Activated CD4-positive, CD25-positive, alpha-beta regulatory T cell treated with anti-CD3 and anti-CD28 coated beads, Interleukin-2, amount 50 U/mL, for 24 hours (primary cell): Measurements from ENCODE around the gene PCDHGB2.
"Not testable (repeated sequence)": the region's sequence is repeated elsewhere in the genome, so short reads cannot be mapped to it uniquely, and the experiment has no call there.

Source experiments
- ATAC-seq, 2 donors: fragments of 150-1000 bp; cut with Tn5 transposase; one replicate each; pipeline ENCODE4 v1.10.0; 2021; ENCODE audit warnings: mild to moderate bottlenecking in 1 of 2, moderate library complexity in 1 of 2

Gene PCDHGB2

DNA sequence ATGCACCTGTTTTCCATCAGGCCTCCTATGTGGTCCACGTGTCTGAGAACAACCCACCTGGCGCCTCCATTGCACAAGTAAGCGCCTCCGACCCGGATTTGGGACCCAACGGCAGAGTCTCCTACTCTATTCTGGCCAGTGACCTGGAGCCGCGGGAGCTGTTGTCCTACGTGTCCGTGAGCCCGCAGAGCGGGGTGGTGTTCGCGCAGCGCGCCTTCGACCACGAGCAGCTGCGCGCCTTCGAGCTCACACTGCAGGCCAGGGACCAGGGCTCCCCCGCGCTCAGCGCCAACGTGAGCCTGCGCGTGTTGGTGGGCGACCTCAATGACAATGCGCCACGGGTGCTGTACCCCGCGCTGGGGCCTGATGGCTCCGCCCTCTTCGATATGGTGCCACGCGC lies 8.2 kb upstream of the PCDHGB2 start:
- ATAC-seq = no peak

DNA sequence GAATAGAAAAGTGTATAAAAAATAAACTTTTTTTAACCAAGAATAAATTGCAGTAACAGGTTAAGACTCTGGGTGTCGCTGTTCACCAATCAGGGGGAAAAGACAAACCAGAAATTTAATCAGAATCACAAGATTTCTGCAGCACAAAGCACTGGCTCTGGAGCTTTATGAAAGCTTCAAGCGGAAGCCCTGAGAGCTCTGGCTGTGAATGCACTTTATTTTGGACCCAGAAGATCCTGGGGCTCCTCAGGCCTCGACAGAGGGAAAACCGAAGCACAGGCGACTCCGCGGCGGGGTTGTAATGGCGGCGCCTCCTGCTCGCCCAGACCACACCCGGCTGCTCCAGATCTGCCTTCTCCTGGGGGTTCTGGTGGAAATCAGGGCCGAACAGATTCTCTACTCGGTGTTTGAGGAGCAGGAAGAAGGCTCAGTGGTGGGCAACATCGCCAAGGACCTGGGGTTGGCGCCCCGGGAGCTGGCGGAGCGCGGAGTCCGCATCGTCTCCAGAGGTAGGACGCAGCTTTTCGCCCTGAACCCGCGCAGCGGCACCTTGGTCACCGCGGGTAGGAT lies 4.8 kb upstream of the PCDHGB2 start, which contains the start of gene PCDHGA4:
Gene PCDHGA4 (plus strand): TSS at position 122 of the 570 bp plus-strand sequence. CDS start 87 bp downstream, at position 209.
- ATAC-seq = no peak

GRCh38 chr5:141355641-141356040 lies 4.2 kb upstream of the PCDHGB2 start:
- no peak for ATAC-seq

- no peak for ATAC-seq
Measured at GRCh38 chr5:141356133-141356532, 3.7 kb upstream of the PCDHGB2 start.

DNA sequence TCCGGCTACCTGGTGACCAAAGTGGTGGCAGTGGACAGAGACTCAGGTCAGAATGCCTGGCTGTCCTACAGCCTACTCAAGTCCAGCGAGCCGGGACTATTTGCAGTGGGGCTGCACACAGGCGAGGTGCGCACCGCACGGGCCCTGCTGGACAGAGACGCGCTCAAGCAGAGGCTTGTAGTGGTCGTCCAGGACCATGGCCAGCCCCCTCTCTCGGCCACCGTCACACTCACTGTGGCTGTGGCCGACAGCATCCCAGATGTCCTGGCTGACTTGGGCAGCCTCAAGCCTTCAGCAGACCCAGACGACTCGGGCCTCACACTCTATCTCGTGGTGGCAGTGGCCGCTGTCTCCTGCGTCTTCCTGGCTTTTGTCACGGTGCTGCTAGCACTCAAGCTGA lies 2.8 kb upstream of the PCDHGB2 start:
- ATAC-seq = no peak

- ATAC-seq = no peak
Measured at GRCh38 chr5:141360685-141361084, 891 bp downstream of the PCDHGB2 start.

DNA sequence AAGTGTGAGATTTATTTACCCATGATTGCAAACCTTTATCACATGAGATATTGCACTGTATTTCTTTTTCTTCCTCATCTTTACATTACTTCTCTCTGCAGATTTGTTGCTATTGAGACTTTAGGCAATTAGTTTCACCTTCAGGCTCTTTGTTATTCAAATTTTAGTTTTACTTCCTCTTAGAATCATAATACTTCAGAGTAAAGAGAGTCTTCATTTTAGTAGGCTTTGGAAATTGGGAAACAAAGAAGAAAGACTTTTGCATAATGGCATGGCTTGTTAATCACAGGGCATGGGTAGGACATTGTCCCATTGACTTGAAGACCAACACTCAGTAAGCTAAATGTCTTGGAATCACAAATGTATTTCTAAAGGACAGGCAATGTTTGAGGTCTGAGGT lies 2.9 kb downstream of the PCDHGB2 start:
- no peak for ATAC-seq

DNA sequence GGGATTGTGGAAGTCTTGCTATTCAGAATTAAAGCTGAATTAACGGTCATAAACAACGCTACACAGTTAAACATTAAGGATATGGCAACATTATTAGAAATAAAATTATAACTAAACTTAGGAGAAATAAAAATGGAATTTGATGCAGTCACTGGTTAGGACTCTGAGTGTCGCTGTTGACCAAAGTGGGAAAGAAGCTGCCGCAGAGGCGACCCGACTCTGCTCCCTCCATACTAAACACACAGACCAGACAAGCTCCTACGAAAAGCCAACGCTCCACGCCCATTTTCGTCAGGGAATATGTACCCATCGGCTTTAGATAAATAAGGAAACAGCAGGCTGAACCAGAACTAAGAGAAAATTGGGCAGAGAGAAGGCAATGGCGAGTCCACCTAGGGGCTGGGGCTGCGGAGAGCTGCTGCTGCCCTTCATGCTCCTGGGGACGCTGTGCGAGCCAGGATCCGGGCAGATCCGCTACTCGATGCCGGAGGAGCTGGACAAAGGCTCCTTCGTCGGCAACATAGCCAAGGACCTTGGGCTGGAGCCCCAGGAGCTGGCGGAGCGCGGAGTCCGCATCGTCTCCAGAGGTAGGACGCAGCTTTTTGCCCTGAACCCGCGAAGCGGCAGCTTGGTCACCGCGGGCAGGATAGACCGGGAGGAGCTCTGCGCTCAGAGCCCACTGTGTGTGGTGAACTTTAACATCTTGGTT lies 4.3 kb downstream of the PCDHGB2 start, which contains the start of gene PCDHGA5:
Gene PCDHGA5 (plus strand): TSS at position 211 of the 709 bp plus-strand sequence. CDS start 169 bp downstream, at position 380.
- ATAC-seq = no peak

DNA sequence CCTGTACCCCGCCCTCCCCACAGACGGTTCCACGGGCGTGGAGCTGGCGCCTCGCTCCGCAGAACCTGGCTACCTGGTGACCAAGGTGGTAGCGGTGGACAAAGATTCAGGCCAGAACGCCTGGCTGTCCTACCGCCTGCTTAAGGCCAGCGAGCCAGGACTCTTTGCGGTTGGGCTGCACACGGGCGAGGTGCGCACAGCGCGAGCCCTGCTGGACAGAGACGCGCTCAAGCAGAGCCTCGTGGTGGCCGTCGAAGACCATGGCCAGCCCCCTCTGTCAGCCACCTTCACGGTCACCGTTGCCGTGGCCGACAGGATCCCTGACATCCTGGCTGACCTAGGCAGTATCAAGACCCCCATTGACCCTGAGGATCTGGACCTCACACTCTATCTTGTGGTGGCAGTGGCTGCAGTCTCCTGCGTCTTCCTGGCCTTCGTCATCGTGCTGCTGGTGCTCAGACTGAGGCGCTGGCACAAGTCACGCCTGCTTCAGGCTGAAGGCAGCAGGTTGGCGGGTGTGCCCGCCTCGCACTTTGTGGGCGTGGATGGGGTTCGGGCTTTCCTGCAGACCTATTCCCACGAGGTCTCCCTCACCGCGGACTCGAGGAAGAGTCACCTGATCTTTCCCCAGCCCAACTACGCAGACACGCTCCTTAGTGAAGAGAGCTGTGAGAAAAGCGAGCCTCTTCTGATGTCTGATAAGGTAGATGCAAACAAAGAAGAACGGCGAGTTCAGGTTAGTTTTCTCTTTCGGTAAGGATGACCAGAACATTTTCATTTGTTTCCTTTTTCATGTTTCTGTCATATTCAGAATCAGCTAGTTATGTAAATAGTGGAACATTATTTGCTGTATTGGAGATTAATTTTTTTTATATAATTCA lies 6.5 kb downstream of the PCDHGB2 start:
- ATAC-seq = no peak

DNA sequence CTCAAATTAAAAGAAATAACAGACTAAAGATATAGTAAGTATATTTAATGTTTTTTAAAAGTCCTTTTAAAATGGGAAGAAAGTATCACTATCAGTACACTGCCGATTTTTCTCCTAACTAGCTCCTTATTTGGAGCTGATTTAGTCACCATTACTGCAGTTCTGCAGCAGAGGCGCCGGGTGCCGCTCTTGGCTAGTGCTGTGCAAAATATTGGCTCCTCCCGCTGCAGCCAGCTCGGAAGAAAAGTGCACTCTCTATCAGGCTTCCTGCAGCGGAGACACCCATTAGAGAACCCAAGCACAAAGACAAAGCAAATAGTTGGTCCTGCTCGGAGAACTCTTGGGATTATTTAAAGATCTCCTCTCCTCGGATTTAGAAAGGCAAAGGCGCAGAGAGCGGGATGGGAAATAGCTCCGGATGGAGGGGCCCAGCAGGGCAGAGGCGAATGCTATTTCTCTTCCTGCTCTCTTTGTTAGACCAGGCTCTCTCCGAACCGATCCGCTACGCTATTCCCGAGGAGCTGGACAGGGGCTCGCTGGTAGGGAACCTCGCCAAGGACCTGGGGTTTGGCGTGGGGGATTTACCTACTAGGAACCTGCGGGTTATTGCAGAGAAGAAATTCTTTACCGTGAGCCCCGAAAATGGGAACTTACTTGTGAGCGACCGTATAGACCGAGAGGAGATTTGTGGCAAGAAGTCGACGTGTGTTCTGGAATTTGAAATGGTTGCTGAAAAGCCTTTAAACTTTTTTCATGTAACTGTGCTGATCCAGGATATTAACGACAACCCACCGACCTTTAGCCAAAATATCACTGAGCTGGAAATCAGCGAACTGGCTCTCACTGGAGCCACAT lies 10.4 kb downstream of the PCDHGB2 start, which contains the start of gene PCDHGB3:
Gene PCDHGB3 (plus strand): TSS at position 249 of the 855 bp plus-strand sequence. CDS start 153 bp downstream, at position 402.
- peak; percentile 60 to 68 for ATAC-seq

GRCh38 chr5:141371572-141372475 lies 12.0 kb downstream of the PCDHGB2 start:
- ATAC-seq = no peak

- ATAC-seq = no peak
Measured at GRCh38 chr5:141373673-141374317, 14.0 kb downstream of the PCDHGB2 start, which contains the start of gene PCDHGA6. TSS of gene PCDHGA6 (plus strand) at chr5:141373891. CDS start at chr5:141374084, 193 bp downstream.

DNA sequence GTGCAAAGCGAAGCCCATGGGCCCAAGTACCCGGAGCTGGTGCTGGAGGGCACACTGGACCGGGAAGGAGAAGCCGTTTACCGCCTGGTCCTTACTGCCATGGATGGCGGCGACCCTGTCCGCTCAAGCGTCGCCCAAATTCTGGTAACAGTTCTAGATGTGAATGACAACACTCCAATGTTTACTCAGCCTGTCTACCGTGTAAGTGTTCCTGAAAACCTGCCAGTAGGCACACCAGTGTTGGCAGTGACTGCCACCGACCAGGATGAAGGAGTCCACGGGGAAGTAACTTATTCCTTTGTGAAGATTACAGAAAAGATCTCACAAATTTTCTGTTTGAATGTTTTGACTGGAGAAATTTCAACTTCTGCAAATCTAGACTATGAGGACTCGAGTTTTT lies 14.8 kb downstream of the PCDHGB2 start:
- ATAC-seq = no peak

GRCh38 chr5:141375444-141376155 lies 15.8 kb downstream of the PCDHGB2 start:
- not testable (repeated sequence) for ATAC-seq

DNA sequence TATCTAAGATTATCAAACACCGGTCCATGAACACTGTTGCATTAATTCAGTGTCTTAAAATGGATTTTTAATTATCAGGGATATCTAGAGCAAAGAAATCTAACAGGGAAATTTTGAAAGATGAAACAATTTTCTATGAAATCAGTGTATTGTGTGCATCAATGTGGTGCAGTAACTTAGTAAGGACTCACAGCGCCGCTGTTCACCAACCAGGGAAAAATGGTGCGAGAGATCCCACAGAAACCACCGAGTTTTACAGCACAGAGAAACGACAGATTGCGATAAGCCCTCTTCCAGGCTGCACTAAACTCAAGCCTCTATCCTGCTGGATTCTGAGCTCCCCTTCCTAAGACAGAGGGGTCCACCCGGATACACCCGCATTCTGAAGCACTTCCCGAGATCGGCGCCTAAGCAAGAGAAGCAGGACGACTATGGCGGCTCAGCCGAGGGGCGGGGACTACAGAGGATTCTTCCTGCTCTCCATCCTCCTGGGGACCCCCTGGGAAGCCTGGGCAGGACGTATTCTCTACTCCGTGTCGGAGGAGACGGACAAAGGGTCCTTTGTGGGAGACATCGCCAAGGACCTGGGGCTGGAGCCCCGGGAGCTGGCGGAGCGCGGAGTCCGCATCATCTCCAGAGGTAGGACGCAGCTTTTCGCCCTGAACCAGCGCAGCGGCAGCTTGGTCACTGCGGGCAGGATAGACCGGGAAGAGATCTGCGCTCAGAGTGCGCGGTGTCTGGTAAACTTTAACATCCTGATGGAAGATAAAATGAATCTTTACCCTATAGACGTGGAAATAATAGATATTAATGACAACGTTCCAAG lies 22.9 kb downstream of the PCDHGB2 start, which contains the start of gene PCDHGA7:
Gene PCDHGA7 (plus strand): TSS at position 274 of the 826 bp plus-strand sequence. CDS start 158 bp downstream, at position 432.
- ATAC-seq = no peak

GRCh38 chr5:141383345-141383744 lies 23.6 kb downstream of the PCDHGB2 start:
- no peak for ATAC-seq

DNA sequence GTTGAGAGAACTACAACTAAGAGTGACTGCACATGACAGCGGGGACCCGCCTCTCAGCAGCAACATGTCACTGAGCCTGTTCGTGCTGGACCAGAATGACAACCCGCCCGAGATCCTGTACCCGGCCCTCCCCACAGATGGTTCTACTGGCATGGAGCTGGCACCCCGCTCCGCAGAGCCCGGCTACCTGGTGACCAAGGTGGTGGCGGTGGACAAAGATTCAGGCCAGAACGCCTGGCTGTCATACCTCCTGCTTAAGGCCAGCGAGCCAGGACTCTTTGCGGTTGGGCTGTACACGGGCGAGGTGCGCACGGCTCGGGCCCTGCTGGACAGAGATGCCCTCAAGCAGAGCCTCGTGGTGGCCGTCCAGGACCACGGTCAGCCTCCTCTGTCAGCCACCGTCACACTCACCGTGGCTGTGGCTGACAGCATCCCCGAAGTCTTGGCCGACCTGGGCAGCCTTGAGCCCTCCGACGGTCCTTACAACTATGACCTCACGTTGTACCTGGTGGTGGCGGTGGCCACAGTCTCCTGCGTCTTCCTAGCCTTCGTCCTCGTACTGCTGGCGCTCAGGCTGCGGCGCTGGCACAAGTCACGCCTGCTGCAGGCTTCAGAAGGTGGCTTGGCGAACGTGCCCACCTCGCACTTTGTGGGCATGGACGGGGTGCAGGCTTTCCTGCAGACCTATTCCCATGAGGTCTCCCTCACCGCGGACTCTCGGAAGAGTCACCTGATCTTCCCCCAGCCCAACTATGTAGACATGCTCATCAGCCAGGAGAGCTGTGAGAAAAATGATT lies 24.9 kb downstream of the PCDHGB2 start:
- ATAC-seq = no peak
